HG02870 (cell line): Measurements from ENCODE around the gene TTBK2.
"Not testable (repeated sequence)": the region's sequence is repeated elsewhere in the genome, so short reads cannot be mapped to it uniquely, and the experiment has no call there.

ENCODE experiments used
- ATAC-seq: cut with Tn5 transposase; IDR thresholded peaks from one replicate; pipeline ENCODE4 v1.9.1; 2021; ENCODE audit warnings: mild to moderate bottlenecking, moderate library complexity; ENCODE audit not compliant: unreplicated experiment

The TTBK2 gene

GRCh38 chr15:42911058-42911592 is 9.5 kb downstream of the TTBK2 start:
- ATAC-seq, result no peak

DNA sequence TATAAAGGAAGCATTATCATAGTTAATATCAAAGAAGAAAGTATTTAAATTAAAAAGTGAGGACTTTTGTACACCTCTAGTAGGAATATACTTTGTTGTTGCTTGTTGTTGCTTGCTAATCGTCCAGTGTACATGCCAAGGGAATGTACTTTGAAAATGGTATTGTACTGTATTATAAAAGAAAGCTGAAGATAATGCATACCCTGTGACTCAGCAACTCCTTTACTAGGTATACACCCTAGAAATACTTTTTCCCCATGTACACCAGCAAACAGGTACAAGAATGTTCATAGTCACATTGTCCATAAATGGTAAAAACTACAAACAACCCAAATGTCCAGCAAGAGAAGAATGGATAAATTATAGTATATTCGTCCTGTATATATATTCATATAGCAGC is 12.0 kb downstream of the TTBK2 start:
- ATAC-seq, result no peak

GRCh38 chr15:42903388-42904324 is 16.9 kb downstream of the TTBK2 start:
- no peak for ATAC-seq

DNA sequence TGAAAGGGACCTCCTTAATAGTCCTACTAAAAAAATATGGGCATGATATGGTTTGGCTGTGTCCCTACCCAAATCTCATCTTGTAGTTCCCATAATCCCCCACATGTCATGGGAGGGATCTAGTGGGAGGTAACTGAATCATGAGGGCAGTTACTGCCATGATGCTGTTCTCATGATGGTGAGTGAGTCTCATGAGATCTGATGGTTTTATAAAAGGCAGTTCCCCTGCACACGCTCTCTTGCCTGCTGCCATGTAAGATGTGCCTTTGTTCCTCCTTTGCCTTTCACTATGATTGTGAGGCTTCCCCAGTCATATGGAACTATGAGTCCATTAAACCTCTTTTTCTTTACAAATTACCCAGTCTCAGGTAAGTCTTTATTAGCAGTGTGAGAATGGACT is 26.7 kb downstream of the TTBK2 start:
- not testable (repeated sequence) for ATAC-seq

DNA sequence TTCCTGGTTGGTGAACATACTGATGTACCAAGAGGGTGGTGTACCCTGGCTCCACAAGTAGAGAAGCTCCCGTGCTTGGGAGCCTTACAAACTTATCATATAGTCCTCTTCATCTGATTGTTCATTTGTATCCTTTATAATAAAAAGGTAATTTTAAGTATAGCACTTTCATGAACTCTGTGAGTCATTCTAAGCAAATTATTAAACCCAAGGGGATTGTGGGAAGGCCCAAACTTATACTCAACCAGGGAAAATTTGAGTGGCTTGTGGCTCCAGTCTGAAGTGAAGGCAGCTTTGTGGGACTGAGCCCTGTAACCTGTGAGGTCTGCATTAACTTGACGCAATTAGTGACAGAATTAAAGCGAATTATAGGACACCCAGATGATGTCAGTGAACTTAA is 29.0 kb downstream of the TTBK2 start:
- no peak for ATAC-seq

DNA sequence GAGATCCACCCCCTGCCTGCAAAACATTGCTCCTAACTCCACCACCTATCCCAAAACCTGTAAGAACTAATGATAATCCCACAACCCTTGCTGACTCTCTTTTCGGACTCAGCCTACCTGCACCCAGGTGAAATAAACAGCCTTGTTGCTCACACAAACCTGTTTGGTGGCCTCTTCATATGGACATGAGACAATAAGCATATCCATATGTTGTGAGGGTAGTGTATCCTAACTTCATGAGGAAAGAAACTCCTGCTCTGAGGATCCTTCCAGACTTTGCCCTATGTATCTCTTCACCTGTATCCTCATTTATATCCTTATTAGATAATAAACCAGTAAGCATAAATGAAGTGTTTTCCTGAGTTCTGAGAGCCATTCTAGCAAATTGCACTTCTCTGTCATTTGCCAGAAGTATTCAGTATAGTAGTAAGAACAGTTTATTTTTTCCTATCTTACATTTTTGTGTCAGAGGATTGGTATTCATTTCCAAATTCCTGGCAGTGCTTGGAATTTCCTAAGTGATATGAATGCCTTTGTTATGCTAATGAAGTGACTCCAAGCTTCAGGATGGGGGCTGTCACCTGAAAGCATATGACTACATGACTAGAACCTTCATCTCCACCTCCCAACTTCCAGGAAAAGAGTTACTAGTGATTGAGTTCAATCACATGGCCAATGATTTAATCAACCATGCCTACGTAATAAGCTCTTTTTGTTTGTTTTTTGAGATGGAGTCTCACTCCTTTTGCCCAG is 30.2 kb downstream of the TTBK2 start:
- no peak for ATAC-seq

GRCh38 chr15:42887384-42887783 is 33.2 kb downstream of the TTBK2 start:
- ATAC-seq, result not testable (repeated sequence)

DNA sequence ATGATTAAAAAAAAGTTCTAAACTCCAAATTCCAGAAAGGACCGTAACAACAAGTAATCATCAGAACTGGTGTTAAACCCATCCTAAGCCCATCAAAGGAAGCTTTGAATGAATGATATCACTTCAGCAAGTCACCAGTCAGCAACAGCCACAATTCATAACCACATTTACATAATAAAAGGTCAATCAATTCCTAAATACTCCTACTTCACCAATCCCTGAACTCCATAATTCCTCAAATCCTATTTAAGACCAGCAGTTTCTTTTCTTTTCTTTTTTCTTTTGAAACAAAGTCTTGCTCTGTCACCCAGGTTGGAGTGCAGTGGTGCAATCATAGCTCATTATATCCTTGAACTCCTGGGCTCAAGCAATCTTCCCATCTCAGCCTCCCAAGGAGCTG is 40.5 kb downstream of the TTBK2 start:
- ATAC-seq, result no peak

GRCh38 chr15:42879443-42879842 is 41.1 kb downstream of the TTBK2 start:
- ATAC-seq, result no peak

DNA sequence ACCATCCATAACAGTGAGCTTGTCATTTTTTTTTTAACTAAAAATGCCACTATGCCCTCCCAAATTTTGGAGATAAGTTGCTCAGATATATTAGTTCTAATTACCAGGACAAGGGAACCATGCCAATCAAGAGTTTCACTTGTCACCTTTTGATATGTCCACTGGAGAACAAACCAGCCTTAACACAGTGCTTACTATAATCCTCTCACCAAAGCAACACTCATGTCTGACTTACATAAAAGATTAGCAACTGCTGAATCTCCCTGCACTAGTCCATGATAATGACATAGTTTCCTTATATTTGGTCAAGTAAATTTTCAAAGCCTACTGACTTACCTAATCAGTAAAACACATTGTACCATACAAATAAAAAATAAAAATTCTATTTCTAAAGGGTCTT is 44.4 kb downstream of the TTBK2 start:
- ATAC-seq, result no peak

DNA sequence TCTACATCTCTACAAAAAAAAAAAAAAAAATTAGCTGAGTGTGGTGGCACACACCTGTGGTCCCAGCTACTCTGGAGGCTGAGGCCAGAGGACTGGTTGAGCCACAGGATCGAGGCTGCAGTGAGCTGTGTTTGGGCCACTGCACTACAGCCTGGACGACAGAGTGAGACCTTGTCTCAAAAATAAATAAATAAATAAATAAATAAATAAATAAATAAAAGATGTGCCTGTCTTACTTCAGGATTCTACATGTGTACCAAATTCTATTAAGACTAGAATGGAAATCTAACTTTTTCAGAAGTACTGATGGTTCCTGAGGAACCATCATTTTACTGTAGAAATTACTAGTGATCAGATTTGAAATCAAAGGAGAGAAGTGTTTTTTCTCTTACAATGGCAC is 51.9 kb downstream of the TTBK2 start:
- ATAC-seq, result no peak

DNA sequence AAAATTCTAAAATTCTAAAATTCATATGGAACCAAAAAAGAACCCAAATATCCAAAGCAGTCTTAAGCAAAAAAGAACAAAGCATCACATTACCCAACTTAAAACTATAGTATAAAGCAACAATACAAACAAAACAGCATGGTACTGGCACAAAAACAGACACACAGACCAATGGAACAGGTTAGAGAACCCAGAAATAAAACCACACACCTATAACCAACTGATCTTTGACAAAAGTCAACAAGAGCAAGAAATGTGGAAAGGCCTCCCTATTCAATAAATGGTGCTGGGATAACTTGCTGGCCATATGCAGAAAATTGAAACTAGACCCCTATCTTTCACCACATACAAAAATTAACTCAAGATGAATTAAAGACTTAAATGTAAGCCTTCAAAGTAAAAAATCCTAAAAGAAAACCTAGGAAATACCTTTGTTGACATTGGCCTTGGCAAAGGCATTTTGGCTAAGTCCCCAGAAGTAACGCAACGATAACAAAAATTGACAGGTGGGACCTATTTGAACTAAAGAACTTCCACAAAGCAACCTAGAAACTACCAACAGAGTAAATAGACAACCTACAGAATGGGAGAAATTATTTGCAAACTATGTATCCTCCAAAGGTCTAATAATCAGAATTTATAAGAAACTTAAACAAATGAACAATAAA is 56.9 kb downstream of the TTBK2 start:
- no peak for ATAC-seq

- no peak for ATAC-seq
Observed at GRCh38 chr15:42858999-42859789, 61.4 kb downstream of the TTBK2 start.

- no peak for ATAC-seq
Observed at GRCh38 chr15:42858540-42858939, 62.0 kb downstream of the TTBK2 start.

DNA sequence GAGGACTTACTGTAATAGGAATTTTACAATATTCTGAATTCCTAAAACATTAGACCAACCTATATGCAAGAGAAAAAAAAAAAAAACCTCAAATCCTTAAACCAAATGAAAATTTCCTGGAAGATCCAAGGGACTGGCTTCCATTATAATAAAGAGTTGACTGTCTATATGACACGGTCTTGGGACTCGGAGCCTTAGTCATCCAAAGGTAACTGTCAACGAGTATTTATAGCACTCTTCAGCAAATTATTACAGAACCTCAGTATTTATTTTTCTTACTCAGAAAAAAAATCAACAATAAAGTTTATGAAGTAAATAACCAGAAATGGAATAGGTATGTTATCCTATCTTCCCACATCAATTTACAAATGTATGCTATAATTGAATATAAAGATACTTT is 66.0 kb downstream of the TTBK2 start:
- no peak for ATAC-seq

DNA sequence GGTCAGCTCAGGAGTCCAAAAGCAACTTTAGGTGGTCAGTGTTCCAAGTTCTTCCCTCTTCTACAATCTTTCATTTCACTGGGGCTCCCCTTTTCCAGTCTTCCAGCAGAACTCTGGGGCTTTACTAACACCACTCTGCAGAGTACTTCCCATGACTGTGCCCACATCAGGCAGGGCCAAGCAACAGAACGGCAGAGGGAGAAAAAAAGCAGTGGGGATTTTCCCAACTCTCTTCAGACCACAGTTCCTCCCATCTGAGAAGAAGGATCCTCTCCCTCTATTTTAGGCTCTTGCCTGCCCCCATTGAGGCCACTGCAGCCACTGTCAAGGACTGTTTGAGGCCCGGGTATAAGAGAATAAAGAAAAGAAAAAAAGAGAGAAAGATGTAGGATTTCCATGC is 70.7 kb downstream of the TTBK2 start:
- no peak for ATAC-seq

DNA sequence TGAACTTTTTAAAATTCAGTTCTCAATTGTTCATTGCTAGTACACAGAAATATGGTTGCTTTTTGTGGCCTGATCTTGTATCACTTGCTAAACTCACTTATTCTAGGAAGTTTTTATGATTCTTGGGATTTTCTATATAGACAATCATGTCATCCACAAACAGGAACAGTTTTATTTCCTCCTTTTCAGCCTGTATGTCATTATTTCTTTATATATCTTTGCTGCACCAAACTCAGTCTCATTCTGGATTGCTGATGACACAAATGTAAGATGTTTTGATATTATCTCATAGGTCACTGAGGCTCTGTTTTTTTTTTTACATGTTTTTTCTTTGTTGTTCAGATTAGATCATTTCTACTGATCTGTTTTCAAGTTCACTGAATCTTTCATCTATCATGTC is 71.7 kb downstream of the TTBK2 start:
- no peak for ATAC-seq

- no peak for ATAC-seq
Observed at GRCh38 chr15:42846647-42847046, 73.9 kb downstream of the TTBK2 start.

- ATAC-seq, result no peak
Observed at GRCh38 chr15:42845581-42845980, 75.0 kb downstream of the TTBK2 start.

DNA sequence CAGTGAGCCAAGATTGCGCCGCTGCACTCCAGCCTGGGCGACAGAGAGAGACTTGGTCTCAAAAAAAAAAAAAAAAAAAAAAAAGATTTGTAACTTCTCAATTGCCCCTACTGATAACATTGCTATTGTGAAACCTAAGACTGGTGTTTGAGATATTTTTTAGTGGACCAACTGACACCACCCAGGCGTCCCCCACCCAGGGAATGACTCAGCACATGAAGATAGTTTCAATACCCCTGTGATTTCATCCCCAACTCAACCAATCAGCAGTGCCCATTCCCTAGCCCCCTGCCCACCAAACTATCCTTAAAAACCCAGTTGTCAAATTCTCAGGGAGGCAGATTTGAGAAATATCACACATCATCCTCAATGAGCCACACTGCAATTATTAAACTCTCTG is 76.9 kb downstream of the TTBK2 start:
- ATAC-seq, result no peak

DNA sequence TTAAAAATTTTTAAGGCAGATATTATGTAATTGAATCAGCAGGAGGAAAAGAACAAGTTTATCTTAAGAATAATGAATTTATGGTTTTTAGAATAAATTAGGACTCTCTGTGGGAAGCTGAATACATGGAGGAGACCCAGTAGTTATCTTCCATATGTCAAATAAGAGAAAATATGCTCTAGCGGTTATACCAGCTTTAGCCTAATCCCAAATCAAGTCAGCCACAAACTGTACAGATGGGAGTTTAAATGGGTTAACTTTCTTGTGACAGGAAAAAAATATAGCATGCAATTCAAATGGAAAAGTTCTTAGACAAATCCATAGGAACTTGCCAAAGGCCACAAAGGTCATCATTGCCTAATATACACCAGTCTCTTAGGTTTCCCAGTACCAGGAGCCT is 84.3 kb downstream of the TTBK2 start:
- ATAC-seq, result no peak
